ENCODE data around the gene ABCB8. TPM values are rescaled to one million over a fixed set of nuclear protein-coding genes. Genes with fewer than 3 reads are reported as not detected.
"Not testable (repeated sequence)": the region's sequence is repeated elsewhere in the genome, so short reads cannot be mapped to it uniquely, and the experiment has no call there.

ABCB8 gene
- total and polyA plus RNA-seq, 2 donors (not counting 1 experiment from before 2014, with no cell fraction given) = 41.4 to 69.7 TPM

DNA sequence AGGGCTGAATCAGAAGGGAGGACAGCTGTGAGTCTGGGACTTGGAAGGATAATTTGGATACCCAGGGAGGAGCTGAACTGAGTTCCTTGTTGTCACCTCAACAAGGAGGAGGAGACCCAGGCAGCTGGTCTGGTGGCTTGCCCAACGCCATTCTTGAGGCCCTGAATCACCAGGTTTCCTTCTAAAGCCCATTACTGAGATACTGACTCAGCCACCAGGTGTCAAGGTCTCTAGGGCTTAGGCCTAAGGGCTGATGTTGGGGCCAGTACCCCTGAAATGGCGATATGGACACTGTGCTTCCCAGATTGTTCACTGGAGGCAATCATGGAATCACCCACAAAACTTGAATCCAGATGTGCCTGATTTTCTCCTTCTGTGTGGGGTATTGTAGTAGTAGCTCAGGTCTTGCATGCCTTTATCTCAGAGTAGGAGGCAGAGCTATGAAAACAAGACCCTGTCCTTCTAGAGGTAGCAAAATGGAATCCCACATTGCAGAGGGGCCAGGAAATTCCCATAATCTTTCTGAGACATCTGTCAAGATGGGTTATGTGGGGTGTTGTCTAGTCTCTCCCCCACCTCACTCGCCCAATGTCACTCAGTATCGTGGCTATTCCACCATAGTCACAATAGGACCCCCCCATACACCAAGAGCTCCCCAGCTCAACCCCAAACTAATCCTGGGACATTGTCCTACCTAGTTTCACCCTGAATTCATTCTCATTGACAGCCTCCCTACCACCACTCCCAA, 2.2 kb upstream of the ABCB8 start:
- no peak for ATAC-seq (ENCODE audit: low read depth)
- Histone ChIP-seq H3K27me3 (replicated peaks in 1 of 4; ENCODE audit: control extremely low read depth in 1 of 4, control insufficient read depth in 3 of 4, insufficient read depth in 4 of 4, low read length in 3 of 4) (peaks cover 0 to 35% (median 11%) of the 10 kb centered on the region in 4 experiments), H3K27ac (ENCODE audit: low read length in 2 of 2) (no peak overlapping the region), H3K4me2 (replicated peaks; ENCODE audit: low read depth, low read length, poor library complexity, severe bottlenecking) (no peak overlapping the region), H3K4me3 (ENCODE audit: control extremely low read depth in 1 of 5, extremely low read depth in 1 of 5, insufficient read depth in 1 of 5, low read depth in 2 of 5, low read length in 4 of 5) (no peak overlapping the region), H3K4me1 (ENCODE audit: control insufficient read depth in 2 of 2, insufficient read depth in 2 of 2, low read length in 2 of 2) (peaks cover 11 to 17% of the 10 kb centered on the region in 2 donors), H3K36me3 (replicated peaks in 1 of 2; ENCODE audit: control extremely low read depth in 1 of 2, control insufficient read depth in 1 of 2, extremely low read depth in 1 of 2, insufficient read depth in 2 of 2, low read length in 1 of 2) (no peaks in the 10 kb centered on the region), H3K9ac (ENCODE audit: low read length) (no peak overlapping the region), H3K79me2 (ENCODE audit: control insufficient read depth, insufficient read depth, low read length) (peaks cover 11% of the 10 kb centered on the region), H4K20me1 (ENCODE audit: control insufficient read depth, insufficient read depth, low read length, poor library complexity, severe bottlenecking) (no peaks in the 10 kb centered on the region), H2AFZ (ENCODE audit: insufficient read depth, low read depth, low read length, poor library complexity, severe bottlenecking) (no peak overlapping the region), H3K9me3 (ENCODE audit: control extremely low read depth in 1 of 3, control insufficient read depth in 2 of 3, insufficient read depth in 1 of 3, low read length in 2 of 3) (no peaks in the 10 kb centered on the region)
- TF ChIP-seq EZH2 (IDR thresholded peaks at IDR 0.05; ENCODE audit: borderline replicate concordance, insufficient read depth, low read depth, low read length, poor library complexity, severe bottlenecking) = no peak
- TF ChIP-seq, protein P1, sequence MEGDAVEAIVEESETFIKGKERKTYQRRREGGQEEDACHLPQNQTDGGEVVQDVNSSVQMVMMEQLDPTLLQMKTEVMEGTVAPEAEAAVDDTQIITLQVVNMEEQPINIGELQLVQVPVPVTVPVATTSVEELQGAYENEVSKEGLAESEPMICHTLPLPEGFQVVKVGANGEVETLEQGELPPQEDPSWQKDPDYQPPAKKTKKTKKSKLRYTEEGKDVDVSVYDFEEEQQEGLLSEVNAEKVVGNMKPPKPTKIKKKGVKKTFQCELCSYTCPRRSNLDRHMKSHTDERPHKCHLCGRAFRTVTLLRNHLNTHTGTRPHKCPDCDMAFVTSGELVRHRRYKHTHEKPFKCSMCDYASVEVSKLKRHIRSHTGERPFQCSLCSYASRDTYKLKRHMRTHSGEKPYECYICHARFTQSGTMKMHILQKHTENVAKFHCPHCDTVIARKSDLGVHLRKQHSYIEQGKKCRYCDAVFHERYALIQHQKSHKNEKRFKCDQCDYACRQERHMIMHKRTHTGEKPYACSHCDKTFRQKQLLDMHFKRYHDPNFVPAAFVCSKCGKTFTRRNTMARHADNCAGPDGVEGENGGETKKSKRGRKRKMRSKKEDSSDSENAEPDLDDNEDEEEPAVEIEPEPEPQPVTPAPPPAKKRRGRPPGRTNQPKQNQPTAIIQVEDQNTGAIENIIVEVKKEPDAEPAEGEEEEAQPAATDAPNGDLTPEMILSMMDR (IDR thresholded peaks at IDR 0.05) = no peak
- Mint-ChIP-seq H3K27ac (no peak overlapping the region), H3K4me1 (peaks cover 23% of the 10 kb centered on the region), H3K9me3 (ENCODE audit: insufficient read depth) (no peaks in the 10 kb centered on the region), H3K4me3 (peak overlapping the region; percentile 97), H3K27me3 (peaks cover 16% of the 10 kb centered on the region)
- intact Hi-C loops (cut with micrococcal nuclease) = loop anchor here (5.0 to 10.0 kb wide), 2 partner anchors 661 to 1254 kb away; partner anchors contain the start of genes REPIN1 and ZNF467
- no peak for DNase-seq
- WGBS (ENCODE audit: insufficient coverage) = 68% methylated on average over 2 of the region's 4 CpGs
- POLR2A ChIA-PET = no interaction called here
- CTCF ChIA-PET = interaction anchor here (1.2 kb wide), 2 partner anchors 8 to 17 kb away, joined by 3 to 7 read pairs; no protein-coding TSS in a partner anchor

DNA sequence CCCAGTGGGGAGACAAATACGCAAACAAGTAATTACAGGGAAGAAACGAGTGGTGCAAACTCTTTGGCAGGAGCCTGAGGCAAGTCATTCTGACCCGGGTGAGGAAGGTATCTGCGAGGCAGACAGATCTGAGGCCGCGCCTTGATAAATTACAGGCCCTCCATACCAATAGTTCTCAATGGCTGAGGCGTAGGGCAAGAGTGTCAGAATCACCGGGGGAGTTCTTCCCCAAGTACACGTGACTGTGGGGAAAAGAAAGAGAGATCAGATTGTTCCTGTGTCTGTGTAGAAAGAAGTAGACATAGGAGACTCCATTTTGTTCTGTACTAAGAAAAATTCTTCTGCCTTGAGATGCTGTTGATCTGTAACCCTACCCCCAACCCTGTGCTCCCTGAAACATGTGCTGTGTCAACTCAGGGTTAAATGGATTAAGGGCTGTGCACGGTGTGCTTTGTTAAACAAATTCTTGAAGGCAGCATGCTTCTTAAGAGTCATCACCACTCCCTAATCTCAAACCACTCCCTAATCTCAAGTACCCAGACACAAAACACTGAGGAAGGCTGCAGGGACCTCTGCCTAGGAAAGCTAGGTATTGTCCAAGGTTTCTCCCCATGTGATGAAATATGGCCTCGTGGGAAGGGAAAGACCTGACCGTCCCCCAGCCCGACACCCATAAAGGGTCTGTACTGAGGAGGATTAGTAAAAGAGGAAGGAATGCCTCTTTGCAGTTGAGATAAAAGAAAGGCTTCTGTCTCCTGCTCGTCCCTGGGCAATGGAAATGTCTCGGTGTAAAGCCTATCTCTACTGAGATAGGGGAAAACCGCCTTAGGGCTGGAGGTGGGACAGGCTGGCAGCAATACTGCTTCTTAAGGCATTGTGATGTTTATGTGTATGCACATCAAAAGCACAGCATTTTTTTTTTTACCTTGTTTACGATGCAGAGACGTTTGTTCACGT, 1.2 kb upstream of the ABCB8 start:
- not testable (repeated sequence) for H3K9me3 Mint-ChIP-seq (ENCODE audit: insufficient read depth); DNase-seq; H4K20me1 ChIP-seq (ENCODE audit: control insufficient read depth, insufficient read depth, low read length, poor library complexity, severe bottlenecking); H3K36me3 ChIP-seq (replicated peaks in 1 of 2; ENCODE audit: control extremely low read depth in 1 of 2, control insufficient read depth in 1 of 2, extremely low read depth in 1 of 2, insufficient read depth in 2 of 2, low read length in 1 of 2); ATAC-seq (ENCODE audit: low read depth); H3K9me3 ChIP-seq (ENCODE audit: control extremely low read depth in 1 of 3, control insufficient read depth in 2 of 3, insufficient read depth in 1 of 3, low read length in 2 of 3)
- H3K27ac ChIP-seq (ENCODE audit: low read length in 2 of 2) = peak overlapping the region; percentile 95 to 96
- H3K79me2 ChIP-seq (ENCODE audit: control insufficient read depth, insufficient read depth, low read length) = peaks cover 14% of the 10 kb centered on the region
- intact Hi-C loops (cut with micrococcal nuclease) = loop anchor here (5.0 to 10.0 kb wide), 2 partner anchors 662 to 1255 kb away; partner anchors contain the start of genes REPIN1 and ZNF467
- peaks cover 11 to 17% of the 10 kb centered on the region in 2 donors for H3K4me1 ChIP-seq (ENCODE audit: control insufficient read depth in 2 of 2, insufficient read depth in 2 of 2, low read length in 2 of 2)
- Mint-ChIP-seq H3K4me1 (peaks cover 23% of the 10 kb centered on the region), H3K27ac (peak overlapping the region; percentile 99), H3K4me3 (peak overlapping the region; percentile 97), H3K27me3 (peaks cover 13% of the 10 kb centered on the region)
- 50% methylated on average over 13 of the region's 19 CpGs for WGBS (ENCODE audit: insufficient coverage)
- peaks cover 0 to 29% (median 8%) of the 10 kb centered on the region in 4 experiments for H3K27me3 ChIP-seq (replicated peaks in 1 of 4; ENCODE audit: control extremely low read depth in 1 of 4, control insufficient read depth in 3 of 4, insufficient read depth in 4 of 4, low read length in 3 of 4)
- H3K9ac ChIP-seq (ENCODE audit: low read length) = peak overlapping the region; percentile 76
- ChIA-PET POLR2A (interaction anchor here (0.5 to 1.5 kb wide), 5 partner anchors 9 to 221 kb away, joined by 5 to 12 read pairs (median 8); partner anchors contain the start of gene FASTK), CTCF (interaction anchor here (1.1 to 2.8 kb wide), 3 partner anchors 9 to 58 kb away, joined by 3 to 25 read pairs (median 7); no protein-coding TSS in a partner anchor)
- peak overlapping the region; percentile 82 for H3K4me2 ChIP-seq (replicated peaks; ENCODE audit: low read depth, low read length, poor library complexity, severe bottlenecking)
- peak overlapping the region; percentile 75 for H2AFZ ChIP-seq (ENCODE audit: insufficient read depth, low read depth, low read length, poor library complexity, severe bottlenecking)
- H3K4me3 ChIP-seq (ENCODE audit: control extremely low read depth in 1 of 5, extremely low read depth in 1 of 5, insufficient read depth in 1 of 5, low read depth in 2 of 5, low read length in 4 of 5) = peak overlapping the region in 4 of 5 experiments; percentile 54 to 86 (median 80)
